B cell (primary cell): Measurements from ENCODE around the gene NT5M. TPM values are rescaled to one million over a fixed set of nuclear protein-coding genes. Genes with fewer than 3 reads are reported as not detected.

Source experiments
- ATAC-seq: fragments of 200-7000 bp; cut with Tn5 transposase; one replicate; pipeline ENCODE4 v1.10.0; 2021; ENCODE audit warnings: low read depth, mild to moderate bottlenecking, moderate number of reproducible peaks, moderate library complexity
- CTCF ChIA-PET: fragments of 350-600 bp; sonication (Branson Sonifier 250); formaldehyde crosslinking; loops from one replicate; lab custom pipeline; 2021; ENCODE audit warnings: antibody characterized with exemption, inconsistent platforms; lab: Charles Lee
- POLR2A ChIA-PET: fragments of 350-600 bp; sonication (Branson Sonifier 250); formaldehyde crosslinking; loops from one replicate; lab custom pipeline; 2021; ENCODE audit warnings: antibody characterized with exemption; lab: Charles Lee
- DNase-seq: peaks from one replicate; pipeline ENCODE4 v3.0.0; 2013
- H2AFZ ChIP-seq: 2 replicates; pipeline ENCODE4 v1.6.1; 2012; ENCODE audit warnings: mild to moderate bottlenecking, low read depth, low read length; ENCODE audit not compliant: insufficient read depth, poor library complexity, severe bottlenecking
- H3K27ac ChIP-seq, 2 donors: 1 replicate in 1 of 2; 2 replicates in 1 of 2; pipeline ENCODE4 v1.5.1; 2012 to 2013; ENCODE audit warnings: low read length in 2 of 2, mild to moderate bottlenecking in 2 of 2, moderate library complexity in 1 of 2
- H3K27me3 ChIP-seq, 4 experiments: fragments of 200-600 bp in 1 of 4; sonication (generic) in 1 of 4; replicated peaks in 1 of 4; 1 replicate in 2 of 4; 2 replicates in 2 of 4; pipeline versions ENCODE4 v1.6.1 to v1.7.0; 2013 to 2016; ENCODE audit warnings: low read length in 3 of 4, mild to moderate bottlenecking in 2 of 4, mixed read lengths in 1 of 4, moderate library complexity in 1 of 4; ENCODE audit not compliant: insufficient read depth in 4 of 4, control insufficient read depth in 3 of 4; ENCODE audit errors: control extremely low read depth in 1 of 4
- H3K36me3 ChIP-seq, 2 experiments: replicated peaks in 1 of 2; 1 replicate in 1 of 2; 2 replicates in 1 of 2; pipeline versions ENCODE4 v1.6.1 to v1.7.1; 2013; ENCODE audit warnings: low read length in 1 of 2; ENCODE audit not compliant: insufficient read depth in 2 of 2, control insufficient read depth in 1 of 2; ENCODE audit errors: control extremely low read depth in 1 of 2, extremely low read depth in 1 of 2
- H3K4me1 ChIP-seq, 2 donors: fragments of 200-600 bp in 1 of 2; sonication (generic) in 1 of 2; 1 replicate in 1 of 2; 2 replicates in 1 of 2; pipeline versions ENCODE4 v1.5.1 to v1.6.1; 2013 to 2017; ENCODE audit warnings: low read length in 2 of 2; ENCODE audit not compliant: control insufficient read depth in 2 of 2, insufficient read depth in 2 of 2
- H3K4me2 ChIP-seq: replicated peaks from 2 replicates; pipeline ENCODE3; 2012; ENCODE audit warnings: mild to moderate bottlenecking, low read depth, low read length; ENCODE audit not compliant: poor library complexity, severe bottlenecking
- H3K4me3 ChIP-seq, 5 experiments: fragments of 200-600 bp in 1 of 5; sonication (generic) in 1 of 5; 1 replicate in 3 of 5; 2 replicates in 2 of 5; pipeline versions ENCODE4 v1.5.1 to v1.7.0; 2011 to 2016; ENCODE audit warnings: low read length in 4 of 5, mild to moderate bottlenecking in 4 of 5, low read depth in 2 of 5, control low read depth in 1 of 5, moderate library complexity in 1 of 5; ENCODE audit not compliant: insufficient read depth in 1 of 5; ENCODE audit errors: control extremely low read depth in 1 of 5, extremely low read depth in 1 of 5
- H3K79me2 ChIP-seq: fragments of 200-600 bp; sonication (generic); one replicate; pipeline ENCODE4 v1.6.0; 2016; ENCODE audit warnings: low read length; ENCODE audit not compliant: control insufficient read depth, insufficient read depth
- H3K9ac ChIP-seq: fragments of 200-600 bp; sonication (generic); 2 replicates; pipeline ENCODE4 v1.6.1; 2017; ENCODE audit warnings: mild to moderate bottlenecking, low read length, moderate library complexity
- H3K9me3 ChIP-seq, 3 donors: one replicate each; pipeline versions ENCODE4 v1.6.1 to v1.7.1; 2013; ENCODE audit warnings: low read length in 2 of 3; ENCODE audit not compliant: control insufficient read depth in 2 of 3, insufficient read depth in 1 of 3; ENCODE audit errors: control extremely low read depth in 1 of 3
- H4K20me1 ChIP-seq: 2 replicates; pipeline ENCODE4 v1.6.0; 2012; ENCODE audit warnings: mild to moderate bottlenecking, low read length; ENCODE audit not compliant: insufficient read depth, control insufficient read depth, poor library complexity, severe bottlenecking
- H3K27ac Mint-ChIP-seq: one replicate; pipeline ENCODE4 v1.8.0; 2021; ENCODE audit warnings: mixed read lengths
- H3K27me3 Mint-ChIP-seq: one replicate; pipeline ENCODE4 v1.8.0; 2021; ENCODE audit warnings: mixed read lengths
- H3K4me1 Mint-ChIP-seq: one replicate; pipeline ENCODE4 v1.8.0; 2021; ENCODE audit warnings: mixed read lengths
- H3K4me3 Mint-ChIP-seq: one replicate; pipeline ENCODE4 v1.8.0; 2021; ENCODE audit warnings: mixed read lengths
- H3K9me3 Mint-ChIP-seq: one replicate; pipeline ENCODE4 v1.8.0; 2022; ENCODE audit warnings: mixed read lengths; ENCODE audit not compliant: insufficient read depth
- CTCF ChIP-seq: fragments of 200-600 bp; IDR thresholded peaks from one replicate; pipeline ENCODE4 v1.8.0; 2022; ENCODE audit warnings: antibody characterized with exemption, mild to moderate bottlenecking
- EZH2 ChIP-seq: IDR thresholded peaks from 2 replicates; pipeline ENCODE4 v1.6.1; 2012; ENCODE audit warnings: borderline replicate concordance, low read depth, mild to moderate bottlenecking, moderate library complexity, low read length; ENCODE audit not compliant: insufficient read depth, poor library complexity, severe bottlenecking
- WGBS: methylation state at CpG from one replicate; pipeline ENCODE4 v1.1.5; 2013; ENCODE audit warnings: missing lambda C conversion rate; ENCODE audit not compliant: insufficient coverage; 5-methylcytosine and 5-hydroxymethylcytosine counted together
- intact Hi-C: fragments of 100-400 bp; cut with micrococcal nuclease; formaldehyde crosslinking; loops from one replicate; pipeline ENCODE4 v1.10.0; 2022
- polyA plus RNA-seq: library from polyadenylated mRNA; depleted of rRNA; stranded (reverse); fragments of >200 nt; gene quantifications from 2 replicates; pipeline ENCODE4 v1.2.3, GENCODE V29; 2012
- total RNA-seq, 2 donors: library from RNA; stranded (reverse); fragments of 120-200 nt in 1 of 2; gene quantifications; 1 replicate in 1 of 2; 2 replicates in 1 of 2; pipeline versions ENCODE4 v1.2.3 to v1.2.4, GENCODE V29; 2013 to 2022

The NT5M gene
- total and polyA plus RNA-seq, 2 donors (not counting 1 experiment from before 2014, with no cell fraction given), result 0.40 to 0.47 TPM

DNA sequence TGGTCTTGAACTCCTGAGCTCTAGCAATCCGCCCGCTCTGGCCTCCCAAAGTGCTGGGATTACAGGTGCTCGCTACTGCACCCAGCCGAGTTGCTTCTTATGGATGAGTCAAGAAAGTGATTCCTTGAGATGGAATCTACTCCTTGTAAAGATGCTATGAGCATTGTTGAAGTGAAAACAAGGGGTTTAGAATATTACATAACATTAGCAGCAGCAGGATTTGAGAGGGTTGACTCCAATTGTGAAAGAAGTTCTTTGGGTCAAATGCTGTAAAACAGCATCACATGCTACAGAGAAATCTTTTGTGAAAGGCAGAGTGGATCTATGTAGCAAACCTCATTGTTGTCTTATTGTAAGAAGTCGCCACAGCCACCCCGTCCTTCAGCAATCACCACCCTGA is 72.7 kb downstream of the NT5M start:
- H3K4me1 Mint-ChIP-seq, result no peaks in the 10 kb centered on the region
- H3K27ac Mint-ChIP-seq, result no peak overlapping the region
- ChIA-PET CTCF (no interaction called here), POLR2A (no interaction called here)
- H3K9me3 Mint-ChIP-seq, result no peaks in the 10 kb centered on the region
- ATAC-seq (no peak), DNase-seq (no peak)
- TF ChIP-seq EZH2 (no peak), CTCF (no peak)
- H3K9me3 ChIP-seq, result no peaks in the 10 kb centered on the region
- H2AFZ ChIP-seq, result no peak overlapping the region
- H3K4me2 ChIP-seq, result no peak overlapping the region
- H4K20me1 ChIP-seq, result no peaks in the 10 kb centered on the region
- no peak overlapping the region for H3K4me3 Mint-ChIP-seq
- H3K27ac ChIP-seq, result no peak overlapping the region
- no peaks in the 10 kb centered on the region for H3K79me2 ChIP-seq
- H3K9ac ChIP-seq, result no peak overlapping the region
- H3K4me3 ChIP-seq, result no peak overlapping the region
- no peaks in the 10 kb centered on the region for H3K36me3 ChIP-seq
- no peaks in the 10 kb centered on the region for H3K4me1 ChIP-seq
- H3K27me3 Mint-ChIP-seq, result peaks cover 3% of the 10 kb centered on the region
- WGBS, result 93% methylated on average over 5 of the region's 6 CpGs
- H3K27me3 ChIP-seq, result no peaks in the 10 kb centered on the region
- intact Hi-C loops, result no loop called here

DNA sequence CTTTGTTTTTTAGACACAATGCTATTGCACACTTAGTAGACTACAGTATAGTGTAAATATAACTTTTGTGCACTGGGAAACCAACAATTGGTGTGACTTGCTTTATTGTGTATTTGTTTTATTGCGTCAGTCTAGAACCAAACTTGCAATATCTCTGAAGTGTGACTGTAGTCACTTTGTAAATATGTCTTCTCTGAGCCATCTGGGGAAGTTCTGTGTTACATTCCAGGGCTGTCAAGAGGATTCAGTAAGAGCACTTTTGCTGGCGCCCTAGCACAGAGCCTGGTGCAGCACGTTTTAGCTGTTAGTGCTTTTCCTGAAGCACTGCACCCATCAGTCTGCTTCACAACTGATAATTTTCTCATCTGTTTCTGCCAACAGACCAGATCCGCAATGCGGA is 73.2 kb downstream of the NT5M start:
- 90% methylated on average over 3 of the region's 5 CpGs for WGBS
- H3K4me3 ChIP-seq, result no peak overlapping the region
- ChIA-PET POLR2A (no interaction called here), CTCF (no interaction called here)
- H4K20me1 ChIP-seq, result no peaks in the 10 kb centered on the region
- Mint-ChIP-seq H3K27me3 (peaks cover 3% of the 10 kb centered on the region), H3K4me3 (no peak overlapping the region), H3K4me1 (no peaks in the 10 kb centered on the region), H3K27ac (no peak overlapping the region), H3K9me3 (no peaks in the 10 kb centered on the region)
- TF ChIP-seq CTCF (no peak), EZH2 (no peak)
- H3K27ac ChIP-seq, result no peak overlapping the region
- no peaks in the 10 kb centered on the region for H3K36me3 ChIP-seq
- H3K4me2 ChIP-seq, result no peak overlapping the region
- H3K79me2 ChIP-seq, result no peaks in the 10 kb centered on the region
- H3K9ac ChIP-seq, result no peak overlapping the region
- ATAC-seq (no peak), DNase-seq (no peak)
- intact Hi-C loops, result no loop called here
- no peaks in the 10 kb centered on the region for H3K27me3 ChIP-seq
- H3K4me1 ChIP-seq, result no peaks in the 10 kb centered on the region
- no peaks in the 10 kb centered on the region for H3K9me3 ChIP-seq
- no peak overlapping the region for H2AFZ ChIP-seq
